OCI-LY3 (cell line): ENCODE data around the gene SPATA21.
"Not testable (repeated sequence)": the region's sequence is repeated elsewhere in the genome, so short reads cannot be mapped to it uniquely, and the experiment has no call there.

Source experiments
- H2AFZ ChIP-seq: fragments of 200-600, 300-600 bp; shearing (Covaris generic); 2 replicates; pipeline ENCODE4 v1.6.0; 2014; ENCODE audit warnings: antibody characterized with exemption, low read depth, low read length
- H3K27ac ChIP-seq: fragments of 200-600, 300-600 bp; sonication (generic); 2 replicates; pipeline ENCODE4 v1.5.1; 2014; ENCODE audit warnings: mild to moderate bottlenecking, low read length, moderate library complexity, mixed read lengths
- H3K27me3 ChIP-seq: fragments of 200-600, 300-600 bp; sonication (generic); 2 replicates; pipeline ENCODE4 v1.6.1; 2014; ENCODE audit warnings: low read depth, low read length, mixed read lengths
- H3K36me3 ChIP-seq: fragments of 200-600, 300-600 bp; sonication (generic); replicated peaks from 2 replicates; pipeline ENCODE3; 2014; ENCODE audit warnings: low read depth, low read length, mixed read lengths
- H3K4me1 ChIP-seq: fragments of 300-600, 200-600 bp; sonication (generic); 2 replicates; pipeline ENCODE4 v1.6.1; 2014; ENCODE audit warnings: low read length, mixed read lengths
- H3K4me2 ChIP-seq: fragments of 200-600, 300-600 bp; sonication (generic); 2 replicates; pipeline ENCODE4 v1.6.1; 2014; ENCODE audit warnings: low read length, mixed read lengths
- H3K4me3 ChIP-seq: fragments of 300-600, 200-600 bp; sonication (generic); 2 replicates; pipeline ENCODE4 v1.5.1; 2014; ENCODE audit warnings: antibody characterized with exemption, mild to moderate bottlenecking, low read length, moderate library complexity
- H3K79me2 ChIP-seq: fragments of 300-600, 200-600 bp; shearing (Covaris generic); 2 replicates; pipeline ENCODE4 v1.6.1; 2014; ENCODE audit warnings: mild to moderate bottlenecking, low read length, mixed read lengths
- H3K9ac ChIP-seq: fragments of 300-600, 200-600 bp; shearing (Covaris generic); 2 replicates; pipeline ENCODE4 v1.6.0; 2014; ENCODE audit warnings: mild to moderate bottlenecking, low read length, moderate library complexity
- H3K9me3 ChIP-seq: fragments of 200-600, 300-600 bp; shearing (Covaris generic); 2 replicates; pipeline ENCODE4 v1.6.1; 2014; ENCODE audit warnings: low read length, mixed read lengths; ENCODE audit not compliant: insufficient read depth
- H4K20me1 ChIP-seq: fragments of 200-600, 300-600 bp; sonication (generic); 2 replicates; pipeline ENCODE4 v1.6.1; 2016; ENCODE audit warnings: low read length, mixed read lengths; ENCODE audit not compliant: insufficient read depth
- CTCF ChIP-seq: fragments of 200-600, 300-600 bp; sonication (generic); IDR thresholded peaks from 2 replicates; pipeline ENCODE4 v1.5.1; 2014; ENCODE audit warnings: antibody characterized with exemption, low read length, low read depth
- EZH2phosphoT487 ChIP-seq: fragments of 200-600 bp; shearing (Covaris generic); IDR thresholded peaks from 2 replicates; pipeline ENCODE4 v1.6.1; 2018; ENCODE audit warnings: antibody characterized with exemption, mixed run types, low read depth

SPATA21 gene

GRCh38 chr1:16436946-16437474 lies at the start of gene SPATA21:
TSS of gene SPATA21 (minus strand) at chr1:16437424. CDS start at chr1:16431371, 6,053 bp downstream.
- peaks cover 14% of the 10 kb centered on the region for H3K79me2 ChIP-seq
- no peak within 1 kb of the TSS for H3K9ac ChIP-seq
- H3K4me3 ChIP-seq, result no peak within 1 kb of the TSS
- H4K20me1 ChIP-seq, result no peaks in the 10 kb centered on the region
- no peak within 1 kb of the TSS for H2AFZ ChIP-seq
- H3K27ac ChIP-seq, result no peak within 1 kb of the TSS
- no peaks in the 10 kb centered on the region for H3K27me3 ChIP-seq
- H3K4me2 ChIP-seq, result no peak within 1 kb of the TSS
- H3K36me3 ChIP-seq, result no peaks in the 10 kb centered on the region
- H3K9me3 ChIP-seq, result no peaks in the 10 kb centered on the region
- TF ChIP-seq EZH2phosphoT487, result no peak
- peaks cover 16% of the 10 kb centered on the region for H3K4me1 ChIP-seq

GRCh38 chr1:16487011-16487410 lies 49.8 kb upstream of the SPATA21 start:
- not testable (repeated sequence) for H3K4me2 ChIP-seq, H3K9ac ChIP-seq, H3K9me3 ChIP-seq, H2AFZ ChIP-seq, H3K27me3 ChIP-seq, H4K20me1 ChIP-seq, H3K36me3 ChIP-seq, H3K27ac ChIP-seq, H3K4me1 ChIP-seq, H3K4me3 ChIP-seq, H3K79me2 ChIP-seq

- not testable (repeated sequence) for H3K79me2 ChIP-seq, H3K9me3 ChIP-seq, H2AFZ ChIP-seq, H3K9ac ChIP-seq, H3K4me2 ChIP-seq, H3K27me3 ChIP-seq, H4K20me1 ChIP-seq, H3K36me3 ChIP-seq, H3K4me3 ChIP-seq, H3K4me1 ChIP-seq, H3K27ac ChIP-seq
Measured at GRCh38 chr1:16486316-16486715, 49.1 kb upstream of the SPATA21 start.

GRCh38 chr1:16484931-16485330 lies 47.7 kb upstream of the SPATA21 start:
- Histone ChIP-seq H2AFZ (no peak overlapping the region), H3K4me2 (no peak overlapping the region), H4K20me1 (no peaks in the 10 kb centered on the region), H3K4me1 (no peaks in the 10 kb centered on the region), H3K4me3 (no peak overlapping the region), H3K27me3 (no peaks in the 10 kb centered on the region), H3K79me2 (no peaks in the 10 kb centered on the region), H3K36me3 (no peaks in the 10 kb centered on the region), H3K9ac (no peak overlapping the region), H3K9me3 (no peaks in the 10 kb centered on the region), H3K27ac (no peak overlapping the region)
- TF ChIP-seq CTCF (no peak), EZH2phosphoT487 (no peak)

- no peak overlapping the region for H3K27ac ChIP-seq
- H3K36me3 ChIP-seq, result no peaks in the 10 kb centered on the region
- H3K27me3 ChIP-seq, result no peaks in the 10 kb centered on the region
Measured at GRCh38 chr1:16484501-16484835, 47.2 kb upstream of the SPATA21 start.

GRCh38 chr1:16483639-16484500 lies 46.6 kb upstream of the SPATA21 start:
- not testable (repeated sequence) for H3K27me3 ChIP-seq, H3K27ac ChIP-seq, H3K79me2 ChIP-seq, H3K4me1 ChIP-seq, H3K9ac ChIP-seq, H3K4me3 ChIP-seq, H4K20me1 ChIP-seq, H2AFZ ChIP-seq, H3K9me3 ChIP-seq, H3K4me2 ChIP-seq, H3K36me3 ChIP-seq

More at GRCh38 chr1:16484501-16484835, 47.2 kb upstream of the SPATA21 start:
- H4K20me1 ChIP-seq, result no peaks in the 10 kb centered on the region
- H3K9ac ChIP-seq, result no peak overlapping the region
- H3K79me2 ChIP-seq, result no peaks in the 10 kb centered on the region
- no peaks in the 10 kb centered on the region for H3K4me1 ChIP-seq
- TF ChIP-seq EZH2phosphoT487 (no peak), CTCF (no peak)
- H2AFZ ChIP-seq, result no peak overlapping the region
- no peak overlapping the region for H3K4me2 ChIP-seq
- H3K9me3 ChIP-seq, result no peaks in the 10 kb centered on the region
- no peak overlapping the region for H3K4me3 ChIP-seq

- H3K36me3 ChIP-seq, H3K4me3 ChIP-seq, H3K79me2 ChIP-seq, H3K4me1 ChIP-seq, H3K4me2 ChIP-seq, H4K20me1 ChIP-seq, H3K9me3 ChIP-seq, H3K27me3 ChIP-seq, H3K9ac ChIP-seq, H3K27ac ChIP-seq, H2AFZ ChIP-seq: not testable (repeated sequence)
Measured at GRCh38 chr1:16483146-16483545, 45.9 kb upstream of the SPATA21 start.
